Neural cell (in vitro differentiated cells): Measurements from ENCODE around the gene CUL3.

Experiments used
- EZH2 ChIP-seq: fragments of 200-600, 300-800 bp; shearing (Covaris generic), sonication (generic); IDR thresholded peaks from 2 replicates; pipeline ENCODE4 v1.6.1; 2014; ENCODE audit warnings: antibody characterized with exemption, low read length, borderline replicate concordance, mild to moderate bottlenecking; ENCODE audit not compliant: insufficient read depth, poor library complexity, severe bottlenecking
- POLR2AphosphoS5 ChIP-seq: IDR thresholded peaks from 2 replicates; pipeline ENCODE4 v1.6.1; 2012
- TAF1 ChIP-seq: IDR thresholded peaks from 2 replicates; pipeline ENCODE4 v1.6.1; 2012; ENCODE audit warnings: low read depth
- TF ChIP-seq, protein P1 (sequence below): fragments of 450-650 bp; IDR thresholded peaks from 2 replicates; pipeline ENCODE4 v1.5.1; 2014; ENCODE audit warnings: antibody characterized with exemption, mild to moderate bottlenecking, moderate library complexity; ENCODE audit not compliant: poor library complexity, severe bottlenecking
- TF ChIP-seq, protein P2 (sequence below): IDR thresholded peaks from 2 replicates; pipeline ENCODE4 v1.6.1; 2012; ENCODE audit warnings: borderline replicate concordance

DNA sequence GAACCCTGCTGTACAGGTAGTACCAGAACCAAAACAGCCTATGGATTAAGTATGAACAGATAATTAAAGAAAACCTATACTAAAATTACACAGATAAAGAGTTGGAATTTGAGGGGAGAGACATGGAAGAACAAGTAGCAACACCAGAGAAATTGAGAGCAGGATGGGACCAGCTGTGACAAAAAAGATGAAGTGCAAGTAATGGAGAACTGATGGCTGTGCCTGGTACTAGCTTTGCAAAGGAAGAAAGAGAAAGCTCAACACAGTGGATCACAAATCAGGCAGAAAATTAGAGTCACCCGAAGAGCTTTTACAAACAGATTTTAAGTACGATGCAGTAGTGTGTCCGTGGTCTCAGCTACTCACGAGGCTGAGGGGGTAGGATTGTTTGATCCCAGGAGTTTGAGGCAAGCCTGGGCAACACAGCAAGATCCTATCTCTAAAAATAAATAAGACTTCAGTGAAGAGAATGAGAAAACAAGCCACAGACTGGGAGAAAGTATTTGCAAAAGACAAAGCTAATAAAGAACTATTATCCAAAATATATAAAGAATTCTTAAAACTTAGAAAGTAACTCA lies 46.5 kb downstream of the CUL3 start:
- TF ChIP-seq EZH2 (no peak), TAF1 (no peak), POLR2AphosphoS5 (no peak)
- TF ChIP-seq, protein P1, sequence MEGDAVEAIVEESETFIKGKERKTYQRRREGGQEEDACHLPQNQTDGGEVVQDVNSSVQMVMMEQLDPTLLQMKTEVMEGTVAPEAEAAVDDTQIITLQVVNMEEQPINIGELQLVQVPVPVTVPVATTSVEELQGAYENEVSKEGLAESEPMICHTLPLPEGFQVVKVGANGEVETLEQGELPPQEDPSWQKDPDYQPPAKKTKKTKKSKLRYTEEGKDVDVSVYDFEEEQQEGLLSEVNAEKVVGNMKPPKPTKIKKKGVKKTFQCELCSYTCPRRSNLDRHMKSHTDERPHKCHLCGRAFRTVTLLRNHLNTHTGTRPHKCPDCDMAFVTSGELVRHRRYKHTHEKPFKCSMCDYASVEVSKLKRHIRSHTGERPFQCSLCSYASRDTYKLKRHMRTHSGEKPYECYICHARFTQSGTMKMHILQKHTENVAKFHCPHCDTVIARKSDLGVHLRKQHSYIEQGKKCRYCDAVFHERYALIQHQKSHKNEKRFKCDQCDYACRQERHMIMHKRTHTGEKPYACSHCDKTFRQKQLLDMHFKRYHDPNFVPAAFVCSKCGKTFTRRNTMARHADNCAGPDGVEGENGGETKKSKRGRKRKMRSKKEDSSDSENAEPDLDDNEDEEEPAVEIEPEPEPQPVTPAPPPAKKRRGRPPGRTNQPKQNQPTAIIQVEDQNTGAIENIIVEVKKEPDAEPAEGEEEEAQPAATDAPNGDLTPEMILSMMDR = no peak
- TF ChIP-seq, protein P2, sequence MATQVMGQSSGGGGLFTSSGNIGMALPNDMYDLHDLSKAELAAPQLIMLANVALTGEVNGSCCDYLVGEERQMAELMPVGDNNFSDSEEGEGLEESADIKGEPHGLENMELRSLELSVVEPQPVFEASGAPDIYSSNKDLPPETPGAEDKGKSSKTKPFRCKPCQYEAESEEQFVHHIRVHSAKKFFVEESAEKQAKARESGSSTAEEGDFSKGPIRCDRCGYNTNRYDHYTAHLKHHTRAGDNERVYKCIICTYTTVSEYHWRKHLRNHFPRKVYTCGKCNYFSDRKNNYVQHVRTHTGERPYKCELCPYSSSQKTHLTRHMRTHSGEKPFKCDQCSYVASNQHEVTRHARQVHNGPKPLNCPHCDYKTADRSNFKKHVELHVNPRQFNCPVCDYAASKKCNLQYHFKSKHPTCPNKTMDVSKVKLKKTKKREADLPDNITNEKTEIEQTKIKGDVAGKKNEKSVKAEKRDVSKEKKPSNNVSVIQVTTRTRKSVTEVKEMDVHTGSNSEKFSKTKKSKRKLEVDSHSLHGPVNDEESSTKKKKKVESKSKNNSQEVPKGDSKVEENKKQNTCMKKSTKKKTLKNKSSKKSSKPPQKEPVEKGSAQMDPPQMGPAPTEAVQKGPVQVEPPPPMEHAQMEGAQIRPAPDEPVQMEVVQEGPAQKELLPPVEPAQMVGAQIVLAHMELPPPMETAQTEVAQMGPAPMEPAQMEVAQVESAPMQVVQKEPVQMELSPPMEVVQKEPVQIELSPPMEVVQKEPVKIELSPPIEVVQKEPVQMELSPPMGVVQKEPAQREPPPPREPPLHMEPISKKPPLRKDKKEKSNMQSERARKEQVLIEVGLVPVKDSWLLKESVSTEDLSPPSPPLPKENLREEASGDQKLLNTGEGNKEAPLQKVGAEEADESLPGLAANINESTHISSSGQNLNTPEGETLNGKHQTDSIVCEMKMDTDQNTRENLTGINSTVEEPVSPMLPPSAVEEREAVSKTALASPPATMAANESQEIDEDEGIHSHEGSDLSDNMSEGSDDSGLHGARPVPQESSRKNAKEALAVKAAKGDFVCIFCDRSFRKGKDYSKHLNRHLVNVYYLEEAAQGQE = no peak
